HL-60/S4 (cell line): ENCODE results near the gene OSBPL7.
"Not testable (repeated sequence)": the region's sequence is repeated elsewhere in the genome, so short reads cannot be mapped to it uniquely, and the experiment has no call there.

Source experiments
- in situ Hi-C: fragments of 300-500 bp; cut with MboI; formaldehyde crosslinking; loops from 2 replicates; pipeline ENCODE4 v1.14.3; 2022; ENCODE audit warnings: low sequenced_read_pairs

The OSBPL7 gene

DNA sequence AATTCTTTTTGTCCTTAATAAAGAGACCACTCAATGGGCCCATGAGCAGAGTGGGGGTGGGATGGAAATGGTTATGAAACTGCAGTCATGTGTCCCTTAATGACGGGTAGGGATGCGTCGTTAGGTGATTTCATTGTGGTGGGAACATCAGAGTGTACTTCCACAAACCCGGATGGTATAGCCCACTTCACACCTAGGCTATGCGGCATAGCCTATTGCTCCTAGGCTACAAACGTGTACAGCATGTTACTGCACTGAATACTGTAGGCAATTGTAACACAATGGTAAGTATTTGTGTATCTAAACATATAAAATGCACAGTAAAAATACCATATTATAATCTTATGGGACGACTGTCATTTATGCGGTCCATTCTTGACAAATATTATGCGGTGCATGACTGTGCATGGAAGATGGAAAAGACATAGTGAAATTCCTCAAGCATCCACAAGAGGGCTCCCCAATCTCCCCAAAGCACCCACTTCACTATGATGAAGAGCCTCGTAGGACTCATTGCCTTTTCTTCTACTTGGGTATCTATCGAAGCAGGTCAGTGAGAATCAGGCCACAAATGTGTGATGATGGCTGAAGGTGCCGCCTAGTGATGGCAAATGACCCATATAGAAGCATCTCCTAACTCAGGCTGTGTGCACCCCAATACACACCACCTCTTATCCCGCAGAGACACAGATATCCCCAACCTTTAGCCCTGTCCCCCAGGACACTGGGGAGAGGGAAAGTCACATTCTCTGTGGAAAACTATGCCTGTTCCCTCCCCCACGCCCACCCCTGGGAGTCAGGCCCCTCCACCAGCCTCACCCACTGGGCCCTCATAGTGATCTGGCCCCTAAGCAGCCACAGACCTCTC, 45.0 kb downstream of the OSBPL7 start:
- in situ Hi-C loops = loop anchor here (25.0 kb wide), 1 partner anchor 814 kb away; no protein-coding TSS in a partner anchor

DNA sequence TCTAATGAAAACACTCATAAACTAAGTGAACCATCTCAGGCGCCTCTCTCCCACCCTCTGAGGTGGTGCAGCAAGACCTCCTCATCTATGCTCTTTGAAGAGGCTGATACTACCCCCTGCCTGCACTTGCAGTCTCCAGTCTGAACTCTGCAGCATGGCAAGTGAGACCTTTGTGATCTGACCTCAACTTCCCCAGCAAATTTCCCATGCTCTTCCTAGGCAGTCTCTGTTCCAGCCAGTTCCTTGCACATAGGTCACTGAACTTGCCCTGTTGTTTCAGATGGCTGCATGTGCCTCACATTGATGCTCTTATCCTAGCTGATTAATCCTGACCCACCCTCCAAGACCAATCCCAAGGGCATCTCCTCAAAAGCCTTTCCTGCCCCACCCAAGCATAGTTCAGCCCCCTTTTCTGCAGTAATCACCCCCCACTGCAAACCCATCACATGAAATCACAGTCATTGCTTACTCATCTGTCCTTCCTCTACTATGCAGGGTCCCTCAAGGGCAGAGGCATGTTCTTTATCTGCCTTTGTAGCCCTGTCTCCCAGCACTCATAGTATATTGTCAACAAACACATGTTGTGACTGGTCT, 46.5 kb downstream of the OSBPL7 start:
- in situ Hi-C loops = loop anchor here (25.0 kb wide), 1 partner anchor 813 kb away; no protein-coding TSS in a partner anchor

DNA sequence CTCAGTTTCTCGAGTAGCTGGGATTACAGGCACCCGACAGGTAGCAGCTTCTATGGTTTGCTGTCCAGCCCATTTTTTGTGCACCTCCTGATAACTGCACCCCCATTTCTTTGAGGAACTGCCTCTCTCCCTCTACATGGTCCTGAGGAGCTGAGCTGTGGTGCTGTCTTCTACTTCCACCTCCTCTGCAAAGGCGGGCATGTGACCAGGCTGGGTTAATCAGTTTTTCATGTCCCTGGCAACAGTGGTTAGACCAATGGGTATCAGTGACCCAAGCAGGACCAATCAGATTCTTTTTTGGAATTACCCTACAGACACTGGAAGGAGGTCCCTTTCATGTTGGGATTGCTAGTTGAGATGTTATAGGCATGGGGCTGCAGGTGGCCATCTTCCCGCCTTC, 47.3 kb downstream of the OSBPL7 start:
- in situ Hi-C loops = no loop called here

DNA sequence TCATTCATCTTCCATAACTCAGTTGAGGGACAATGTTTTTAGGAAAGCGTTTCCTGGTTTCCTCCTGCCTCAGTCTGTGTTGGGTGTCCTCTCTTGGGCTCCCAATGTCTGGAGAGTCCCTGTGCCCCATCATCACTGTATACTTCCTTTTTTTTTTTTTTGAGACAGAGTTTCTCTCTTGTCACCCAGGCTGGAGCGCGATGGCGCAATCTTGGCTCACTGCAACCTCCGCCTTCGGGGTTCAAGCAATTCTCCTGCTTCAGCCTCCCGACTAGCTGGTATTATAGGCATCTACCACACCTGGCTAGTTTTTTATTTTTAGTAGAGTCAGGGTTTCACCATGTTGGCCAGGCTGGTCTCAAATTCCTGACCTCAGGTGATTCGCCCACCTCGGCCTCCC, 47.9 kb downstream of the OSBPL7 start:
- in situ Hi-C loops = not testable (repeated sequence)

DNA sequence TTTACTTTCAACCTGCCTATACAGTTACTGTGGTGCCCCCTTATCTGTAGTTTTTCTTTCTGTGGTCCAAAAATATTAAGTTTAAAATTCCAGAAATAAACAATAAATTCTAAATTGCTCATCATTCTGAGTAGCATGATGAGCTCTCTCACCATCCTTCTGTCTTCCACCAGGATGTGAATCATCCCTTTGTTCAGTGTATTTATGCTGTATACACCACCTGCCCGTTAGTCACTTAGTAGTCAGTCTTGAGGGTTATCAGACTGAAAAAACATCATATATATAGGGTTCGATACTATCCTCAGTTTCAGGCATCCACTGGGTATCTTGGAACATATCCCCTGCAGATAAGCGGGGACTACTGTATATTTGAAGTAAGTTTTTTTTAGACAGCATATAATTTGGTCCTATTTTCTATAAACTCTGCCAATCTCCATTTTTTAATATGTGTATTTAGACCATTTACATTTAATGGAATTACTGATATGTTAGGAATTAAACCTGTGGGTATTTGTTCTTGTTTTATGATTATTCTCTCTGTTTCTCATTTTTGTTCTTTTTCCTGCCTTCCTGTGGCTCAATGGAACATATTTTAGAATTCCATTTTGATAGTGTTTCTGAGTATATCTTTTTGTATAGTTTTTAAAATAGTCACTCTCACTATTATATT, 57.5 kb downstream of the OSBPL7 start:
- in situ Hi-C loops = no loop called here

DNA sequence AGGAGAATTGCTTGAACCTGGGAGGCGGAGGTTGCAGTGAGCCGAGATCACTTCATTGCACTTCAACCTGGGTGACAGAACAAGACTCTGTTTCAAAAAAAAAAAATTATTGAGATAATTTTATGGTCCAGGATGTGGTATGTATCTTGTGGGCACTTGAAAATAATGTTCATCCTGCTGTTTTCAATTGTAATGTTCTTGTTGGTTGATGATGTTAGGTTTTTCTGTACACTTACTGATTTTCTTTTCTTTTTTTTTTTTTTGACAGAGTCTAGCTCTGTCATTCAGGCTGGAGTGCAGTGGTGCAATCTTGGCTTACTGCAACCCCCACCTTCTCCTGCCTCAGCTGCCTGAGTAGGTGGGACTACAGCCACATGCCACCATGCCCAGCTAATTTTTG, 58.9 kb downstream of the OSBPL7 start:
- in situ Hi-C loops = no loop called here

DNA sequence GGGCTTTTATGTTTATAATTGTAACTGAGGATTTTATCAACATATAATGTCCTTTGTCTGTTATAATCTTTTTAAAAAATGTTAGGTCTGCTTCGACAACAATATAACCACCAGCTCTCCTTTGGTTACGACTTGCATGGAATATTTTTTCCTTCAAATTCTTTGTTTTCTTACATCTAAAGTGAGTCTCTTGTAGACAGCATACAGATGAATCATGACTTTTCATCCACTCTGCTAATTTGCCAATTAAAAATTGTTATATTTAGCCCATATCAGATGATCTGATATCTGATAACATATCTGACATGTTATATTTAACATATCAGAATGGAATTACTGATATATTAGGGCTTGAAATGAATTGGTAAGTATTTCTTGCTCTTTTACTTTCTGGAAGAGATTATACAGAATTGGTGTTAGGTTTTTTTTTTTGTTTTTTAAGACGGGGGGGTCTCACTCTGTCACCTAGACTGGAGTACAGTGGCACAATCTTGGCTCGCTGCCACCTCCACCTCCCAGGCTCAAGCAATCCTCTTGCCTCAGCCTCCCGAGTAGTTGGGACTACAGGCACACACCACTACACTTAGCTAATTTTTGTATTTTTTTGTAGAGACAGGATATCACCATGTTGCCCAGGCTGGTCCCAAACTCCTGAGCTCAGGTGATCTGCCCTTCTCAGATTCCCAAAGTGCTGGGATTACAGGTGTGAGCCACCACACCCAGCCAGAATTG, 61.0 kb downstream of the OSBPL7 start:
- in situ Hi-C loops = no loop called here

DNA sequence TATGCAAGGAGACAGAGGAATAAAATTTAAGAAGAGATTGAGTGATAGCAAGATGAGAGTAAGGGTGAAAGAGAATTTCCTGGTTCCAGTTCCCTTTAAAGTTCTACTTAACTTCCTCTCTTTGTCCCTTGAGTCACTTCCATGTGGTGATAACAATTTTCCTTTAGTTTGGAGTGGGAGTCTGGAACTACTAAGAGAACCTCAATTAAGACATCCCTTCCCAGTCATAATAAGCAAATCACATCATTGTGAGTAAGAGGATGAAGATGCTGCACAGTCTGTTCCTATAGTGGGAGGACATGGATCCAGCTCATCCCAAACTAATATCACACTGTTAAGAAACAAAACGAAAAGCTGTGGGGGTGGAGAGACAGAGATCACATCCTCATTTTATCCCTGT, 64.2 kb downstream of the OSBPL7 start:
- in situ Hi-C loops = no loop called here
